Cardiac fibroblast (primary cell): Measurements from ENCODE around the gene EFCAB5.

Experiments used
- DNase-seq, 2 donors: peaks; one replicate each; pipeline versions ENCODE4 v3.0.0 to v3.0.0-alpha.2; 2010; ENCODE audit warnings: low read depth in 2 of 2
- H3K4me3 ChIP-seq, 2 donors: replicated peaks in 1 of 2; 1 replicate in 1 of 2; 2 replicates in 1 of 2; pipeline ENCODE4 v1.5.1; 2011; ENCODE audit warnings: low read depth in 2 of 2, low read length in 2 of 2, mild to moderate bottlenecking in 2 of 2, moderate library complexity in 1 of 2
- TF ChIP-seq, protein P1 (sequence below): IDR thresholded peaks from one replicate; pipeline ENCODE4 v1.5.1; 2011; ENCODE audit warnings: low read depth, mild to moderate bottlenecking, low read length, inconsistent platforms

Gene EFCAB5

GRCh38 chr17:30155389-30155788 is 214.0 kb downstream of the EFCAB5 start:
- H3K4me3 ChIP-seq, result no peak overlapping the region
- no peak for DNase-seq
- TF ChIP-seq, protein P1, sequence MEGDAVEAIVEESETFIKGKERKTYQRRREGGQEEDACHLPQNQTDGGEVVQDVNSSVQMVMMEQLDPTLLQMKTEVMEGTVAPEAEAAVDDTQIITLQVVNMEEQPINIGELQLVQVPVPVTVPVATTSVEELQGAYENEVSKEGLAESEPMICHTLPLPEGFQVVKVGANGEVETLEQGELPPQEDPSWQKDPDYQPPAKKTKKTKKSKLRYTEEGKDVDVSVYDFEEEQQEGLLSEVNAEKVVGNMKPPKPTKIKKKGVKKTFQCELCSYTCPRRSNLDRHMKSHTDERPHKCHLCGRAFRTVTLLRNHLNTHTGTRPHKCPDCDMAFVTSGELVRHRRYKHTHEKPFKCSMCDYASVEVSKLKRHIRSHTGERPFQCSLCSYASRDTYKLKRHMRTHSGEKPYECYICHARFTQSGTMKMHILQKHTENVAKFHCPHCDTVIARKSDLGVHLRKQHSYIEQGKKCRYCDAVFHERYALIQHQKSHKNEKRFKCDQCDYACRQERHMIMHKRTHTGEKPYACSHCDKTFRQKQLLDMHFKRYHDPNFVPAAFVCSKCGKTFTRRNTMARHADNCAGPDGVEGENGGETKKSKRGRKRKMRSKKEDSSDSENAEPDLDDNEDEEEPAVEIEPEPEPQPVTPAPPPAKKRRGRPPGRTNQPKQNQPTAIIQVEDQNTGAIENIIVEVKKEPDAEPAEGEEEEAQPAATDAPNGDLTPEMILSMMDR, result no peak
